Forelimb muscle (tissue), 1 donor: Measurements from ENCODE around the gene SCN10A. TPM values are rescaled to one million over a fixed set of nuclear protein-coding genes. Genes with fewer than 3 reads are reported as not detected.

ENCODE experiments used
- DNase-seq: peaks from one replicate; pipeline ENCODE4 v3.0.0-alpha.2; 2013; ENCODE audit warnings: low read depth
- polyA plus RNA-seq: library from polyadenylated mRNA; unstranded; fragments of 120-200 nt; gene quantifications from one replicate; pipeline ENCODE4 v1.2.1, GENCODE V29; 2013; ENCODE audit not compliant: insufficient read length

SCN10A gene
- polyA plus RNA-seq, 1 donor: not detected

DNA sequence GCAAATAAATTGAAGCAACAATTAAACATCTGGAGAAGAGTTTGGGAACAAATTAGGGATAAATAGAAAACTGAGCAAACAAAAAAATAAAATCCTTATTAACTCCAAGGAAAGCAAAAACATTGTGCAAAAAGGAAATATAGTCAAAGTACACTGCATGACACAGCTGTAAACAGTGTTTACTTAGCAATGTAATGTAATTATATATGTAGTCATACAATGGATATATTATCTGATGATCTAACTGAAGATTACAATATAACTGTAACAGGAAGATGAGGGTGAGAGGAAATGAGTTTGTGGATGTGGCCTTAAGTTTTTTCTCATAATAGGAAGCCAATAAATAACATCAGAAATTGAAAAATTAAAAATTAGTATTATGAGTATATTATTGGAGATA, 42.5 kb downstream of the SCN10A start:
- DNase-seq: no peak

DNA sequence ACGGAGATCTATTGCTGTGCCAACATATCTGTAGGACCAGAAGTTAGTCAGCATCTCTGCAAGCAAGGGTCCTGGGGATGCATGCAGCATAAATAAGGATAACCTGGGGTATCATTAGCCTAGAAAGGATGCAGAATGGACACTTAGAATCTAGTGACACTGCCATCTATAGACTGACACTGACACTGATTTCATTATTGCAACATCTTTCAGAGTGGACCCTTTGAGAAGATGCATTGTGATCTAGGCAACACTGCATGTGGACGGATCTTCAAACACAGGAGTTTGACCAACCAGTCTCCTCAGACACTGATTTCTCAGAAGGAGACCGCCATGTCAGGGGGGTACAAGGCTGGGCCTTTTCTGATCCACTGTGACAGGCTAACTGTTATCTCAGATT, 52.4 kb downstream of the SCN10A start:
- DNase-seq: no peak

DNA sequence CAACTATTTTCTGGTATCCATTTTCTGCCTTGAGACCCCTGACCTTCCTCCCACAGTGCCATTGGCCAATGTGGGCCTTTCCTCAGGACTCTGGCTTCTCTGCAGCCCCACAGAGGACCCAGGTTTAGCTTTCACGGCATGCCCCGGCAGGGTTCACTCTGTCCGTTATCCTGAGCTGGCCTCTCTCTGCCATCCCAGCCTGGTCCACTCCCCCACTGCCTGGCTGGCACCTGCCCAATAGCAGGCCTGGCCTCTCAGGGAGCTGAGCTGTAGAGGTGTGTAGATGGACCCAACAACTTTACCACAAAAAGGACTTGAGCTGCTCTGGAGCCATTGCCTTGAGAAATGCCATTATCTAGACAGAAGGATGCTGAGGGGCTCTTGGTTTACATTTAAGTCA, 57.5 kb downstream of the SCN10A start:
- DNase-seq: no peak

DNA sequence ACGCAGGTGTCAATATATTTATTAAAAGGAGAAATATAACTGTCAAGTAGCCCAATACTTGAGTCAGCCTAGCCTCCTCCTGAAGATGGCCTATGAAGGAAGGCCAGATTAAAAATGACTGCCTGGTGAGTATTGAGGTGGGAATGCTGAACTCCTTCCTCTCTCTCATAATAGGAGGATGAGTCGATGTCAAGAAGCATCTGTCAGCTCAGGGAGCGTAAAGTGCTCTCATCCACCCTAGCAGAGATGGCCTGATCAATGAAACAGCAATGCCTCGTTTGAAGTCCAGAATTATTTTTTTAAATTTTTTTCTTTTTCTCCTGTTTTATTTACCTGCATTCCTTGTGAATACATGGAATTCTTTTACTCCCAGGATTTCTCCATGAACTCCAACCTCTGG, 58.3 kb downstream of the SCN10A start:
- no peak for DNase-seq

DNA sequence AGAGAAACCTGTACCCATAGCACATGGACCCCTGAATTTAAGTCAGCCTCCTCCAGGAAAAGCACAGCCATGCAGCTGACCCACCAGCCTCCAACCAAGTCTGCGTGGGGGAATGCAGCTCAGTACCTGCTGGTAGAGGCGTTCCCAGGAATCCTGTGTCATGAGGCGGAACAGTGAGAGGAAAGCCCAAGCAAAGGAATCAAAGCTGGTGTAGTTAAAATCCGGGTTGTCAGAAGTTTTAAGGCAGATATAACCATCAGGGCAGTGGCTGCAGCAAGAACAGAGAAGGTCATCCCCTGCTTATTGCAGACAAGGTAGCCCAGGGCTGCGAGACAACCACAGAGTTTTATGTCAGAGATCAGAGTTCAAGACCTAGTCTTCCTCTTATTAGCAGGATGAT, 59.1 kb downstream of the SCN10A start:
- no peak for DNase-seq

DNA sequence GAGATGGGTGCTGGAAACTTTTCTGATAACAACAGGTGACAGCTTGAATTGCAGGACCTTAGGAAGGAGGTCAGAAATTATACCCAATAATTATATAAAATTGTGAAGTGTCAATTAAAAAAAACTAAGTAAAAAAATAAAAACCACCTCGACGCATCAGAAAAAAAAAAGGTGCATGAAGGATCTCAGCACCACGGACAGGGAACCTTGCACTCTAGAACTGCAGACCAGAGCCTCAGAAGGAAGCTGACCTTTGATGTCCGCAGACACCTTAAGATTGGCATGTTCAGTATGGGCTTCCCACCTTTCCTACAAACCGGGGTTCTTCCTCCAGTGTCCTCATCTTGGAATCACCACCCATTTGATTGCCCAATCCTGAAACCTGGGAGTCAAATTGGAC, 60.9 kb downstream of the SCN10A start:
- no peak for DNase-seq

DNA sequence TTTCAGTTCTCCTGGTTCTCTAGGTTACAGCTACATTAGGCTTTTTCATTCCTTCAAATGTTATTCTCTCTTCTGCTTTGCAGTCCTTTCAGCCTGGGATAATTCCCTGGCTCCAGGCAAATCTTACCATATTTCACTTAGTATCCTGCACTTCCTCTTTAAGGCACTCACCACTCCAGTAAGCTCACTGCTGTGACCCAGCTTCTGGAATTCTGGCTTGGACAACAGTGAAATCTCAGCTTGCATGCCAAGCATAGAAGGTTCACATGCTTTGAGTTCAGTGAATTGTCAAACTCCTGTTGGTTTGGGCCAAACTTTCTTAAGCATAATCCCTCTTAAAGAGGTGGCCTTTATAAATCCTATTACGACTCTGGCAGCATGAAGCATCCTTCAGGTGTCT, 69.4 kb downstream of the SCN10A start:
- no peak for DNase-seq

DNA sequence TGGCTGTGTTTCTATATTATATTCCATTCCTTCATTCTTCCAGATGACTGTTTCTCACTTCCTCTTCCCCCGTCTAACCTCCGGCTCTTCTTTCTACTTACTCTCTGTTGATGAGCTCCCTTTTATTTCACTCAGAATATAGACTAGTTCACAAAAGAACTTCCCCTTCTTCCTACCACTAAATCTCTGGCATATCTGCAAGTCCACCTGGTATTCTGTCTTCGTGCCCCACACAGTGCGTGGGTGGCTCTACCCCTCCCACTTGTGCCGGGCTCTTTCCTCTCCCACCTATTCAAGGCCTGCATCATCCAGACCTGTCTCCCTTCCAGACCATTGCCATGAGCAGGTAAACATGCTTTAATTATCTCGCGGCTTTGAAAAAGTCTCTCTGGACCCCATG, 73.0 kb downstream of the SCN10A start:
- DNase-seq: no peak

DNA sequence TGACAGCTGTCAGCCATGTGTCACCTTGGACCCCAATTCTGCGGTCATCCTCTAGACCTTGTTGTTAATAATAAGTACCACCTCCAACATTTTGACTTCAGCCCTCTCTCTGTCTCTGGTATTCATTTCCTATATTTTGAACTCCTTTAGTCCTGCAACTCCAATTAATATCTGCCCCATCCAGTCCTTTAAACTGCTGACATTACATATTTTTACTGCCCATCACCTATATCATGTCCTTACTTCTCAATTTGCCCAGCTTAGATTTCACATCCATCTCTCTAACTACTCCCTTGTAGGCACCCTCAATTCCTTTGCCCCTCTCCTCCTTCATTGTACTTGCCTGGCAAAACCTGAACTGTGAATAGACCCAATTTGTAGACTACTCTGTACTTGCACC, 73.5 kb downstream of the SCN10A start:
- no peak for DNase-seq

DNA sequence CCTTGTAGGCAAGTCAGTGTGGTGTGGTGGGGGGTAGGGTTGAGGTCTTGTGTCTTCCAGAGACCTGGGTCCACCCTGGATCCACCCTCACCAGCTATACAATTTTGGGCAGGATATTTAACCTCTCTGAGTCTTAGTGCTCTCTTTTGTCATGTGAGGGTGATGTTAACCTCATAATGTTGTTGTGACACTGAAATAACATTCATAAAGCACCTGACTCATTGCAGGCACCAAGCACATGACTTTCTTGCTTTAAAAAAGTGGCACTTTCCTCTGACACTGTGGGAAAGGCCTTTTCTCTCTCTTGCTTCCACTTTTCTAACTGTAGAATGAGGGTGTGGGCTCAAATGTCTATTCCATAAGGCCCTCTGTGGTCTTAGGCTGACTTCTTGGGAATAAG, 75.5 kb downstream of the SCN10A start:
- no peak for DNase-seq

DNA sequence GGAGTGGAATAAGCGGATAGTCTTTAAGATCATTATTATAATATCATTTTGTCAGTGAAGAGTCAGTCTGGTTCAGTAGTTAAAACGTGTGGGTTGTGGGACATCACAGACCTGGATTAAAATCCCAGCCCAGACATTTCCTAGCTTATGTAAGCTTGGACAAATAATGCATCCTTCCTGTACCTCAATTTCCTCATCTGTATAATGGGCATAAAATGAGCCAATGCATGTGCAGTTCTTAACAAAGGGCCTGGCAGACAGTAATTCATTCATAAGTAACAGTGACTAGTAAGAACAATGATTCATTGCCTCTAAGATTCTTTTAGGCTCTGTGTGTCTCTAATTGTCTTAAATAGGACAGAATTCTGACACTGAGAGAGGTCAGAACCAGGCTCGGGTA, 76.1 kb downstream of the SCN10A start:
- no peak for DNase-seq

DNA sequence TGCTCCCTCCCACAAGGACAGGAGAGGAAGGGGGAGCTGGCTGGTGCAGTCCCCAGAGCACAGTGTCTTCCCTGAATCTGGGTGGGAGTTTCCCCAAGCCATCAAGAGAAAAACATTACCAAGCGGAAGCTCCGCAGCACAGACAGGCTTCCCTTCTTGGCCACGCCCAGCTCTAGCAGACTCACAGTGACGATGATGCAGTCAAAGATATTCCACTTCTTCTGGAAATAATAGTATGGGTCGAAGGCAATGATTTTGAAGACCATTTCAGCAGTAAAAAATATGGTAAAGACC, 76.7 kb downstream of the SCN10A start:
- DNase-seq: no peak

DNA sequence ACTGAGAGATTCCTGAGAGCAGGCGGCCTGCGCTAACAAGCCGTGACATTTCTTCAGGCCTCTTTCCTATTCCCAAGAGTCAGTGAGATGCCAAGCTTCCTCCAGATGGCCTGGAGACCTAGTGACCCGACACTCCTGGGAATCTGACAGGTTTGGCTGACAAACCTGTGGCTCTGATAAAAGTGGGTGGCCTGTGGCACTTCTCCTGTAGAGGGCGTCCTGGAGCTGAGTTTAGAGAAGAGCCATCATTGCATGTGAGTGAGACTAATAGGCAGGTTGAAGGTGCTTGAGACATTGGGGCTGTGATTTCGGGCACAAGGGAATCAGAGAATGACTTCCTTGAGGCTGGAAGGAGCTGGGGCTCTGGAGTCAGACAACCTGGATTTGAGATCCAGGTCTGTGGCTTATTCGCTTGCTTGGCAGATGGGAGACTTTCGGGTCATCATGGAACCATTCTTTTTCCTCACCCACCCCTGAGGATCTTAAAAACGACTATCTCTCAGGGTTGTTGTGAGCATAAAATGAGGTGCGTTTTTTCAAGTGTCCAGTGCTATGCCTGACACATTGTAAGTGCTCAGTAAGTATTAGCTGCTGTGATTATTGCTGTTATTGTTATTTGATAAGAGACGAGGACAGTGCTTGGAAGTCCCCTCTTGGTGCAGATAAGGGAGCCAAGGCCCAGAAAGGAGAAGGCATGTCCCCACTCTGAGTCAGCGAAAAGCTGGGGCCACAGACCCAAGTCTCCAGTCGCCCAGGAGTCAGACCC, 77.2 kb downstream of the SCN10A start:
- DNase-seq: no peak

DNA sequence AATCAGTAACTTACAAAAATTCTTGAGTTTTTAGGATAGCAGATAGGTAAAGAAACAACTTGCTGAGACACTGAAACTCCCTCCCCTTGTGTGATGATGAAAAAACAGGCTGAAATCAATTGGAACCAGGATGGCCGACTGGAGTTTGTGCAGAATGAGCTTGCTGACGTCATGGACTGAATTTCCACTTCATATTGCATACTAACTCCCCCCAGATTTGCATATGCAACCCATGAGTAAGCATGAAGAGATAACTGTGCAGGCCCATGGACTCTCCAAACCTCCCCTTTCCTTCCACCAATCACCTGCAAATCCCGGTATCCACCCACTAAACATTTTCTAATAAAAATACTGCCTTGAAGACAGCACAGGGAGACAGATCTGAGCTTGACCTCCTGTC, 84.5 kb downstream of the SCN10A start:
- no peak for DNase-seq

DNA sequence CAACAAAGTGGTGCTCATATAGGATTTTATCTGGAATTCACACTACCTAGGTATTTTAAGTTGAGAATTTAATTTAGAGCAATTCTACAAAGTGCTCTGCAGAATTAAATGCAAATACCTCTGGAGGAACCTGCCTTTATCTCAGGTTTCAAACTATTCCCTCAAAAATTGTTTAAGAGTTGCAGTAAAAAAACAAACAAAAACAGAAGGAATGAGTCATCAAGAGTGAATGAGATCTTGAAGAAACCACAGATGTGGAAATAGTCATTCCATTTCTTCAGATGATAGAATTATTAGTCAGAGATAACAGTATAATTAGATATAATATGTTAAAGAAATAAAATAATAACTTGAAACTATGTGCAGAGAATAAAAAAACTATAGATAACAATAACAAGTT, 85.7 kb downstream of the SCN10A start:
- DNase-seq: no peak

DNA sequence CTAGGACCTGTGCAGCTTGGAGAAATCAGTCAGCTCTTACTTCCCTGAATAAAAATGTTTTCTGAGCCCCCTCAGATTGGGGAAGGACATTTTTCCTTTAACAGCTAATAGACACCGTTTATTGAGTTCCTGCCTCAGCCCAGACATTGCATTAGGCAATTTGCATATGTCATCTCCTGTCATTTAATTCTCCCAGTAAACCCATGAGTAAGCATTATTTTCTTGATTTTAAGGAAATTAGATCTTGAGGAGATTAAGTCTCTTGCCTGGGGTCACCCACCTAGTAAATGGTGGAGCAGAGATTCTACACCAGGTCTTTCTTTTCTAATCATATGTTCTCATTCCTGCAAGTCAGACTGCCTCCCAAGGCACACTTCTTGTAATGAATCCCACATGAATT, 88.0 kb downstream of the SCN10A start:
- DNase-seq: no peak

DNA sequence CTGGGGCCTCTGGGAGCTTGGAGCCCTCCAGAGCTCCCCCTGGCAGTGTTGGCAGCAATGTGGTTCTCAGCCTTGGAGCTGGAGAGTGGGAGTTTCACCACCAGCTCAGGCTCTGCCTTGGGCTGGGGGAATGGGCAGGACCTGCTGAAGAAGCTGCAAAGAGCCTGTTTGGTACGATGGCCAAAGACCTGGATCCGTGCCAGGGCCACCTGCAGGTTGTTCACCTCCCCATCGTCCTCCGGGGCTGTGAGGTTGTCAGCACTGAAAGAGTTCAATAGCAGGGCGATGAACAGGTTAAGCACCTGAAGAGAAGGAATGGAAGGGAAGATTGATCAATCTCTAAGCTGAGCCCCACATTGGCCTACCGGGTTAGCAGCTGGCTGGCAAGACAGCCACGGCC, 89.3 kb downstream of the SCN10A start:
- no peak for DNase-seq

DNA sequence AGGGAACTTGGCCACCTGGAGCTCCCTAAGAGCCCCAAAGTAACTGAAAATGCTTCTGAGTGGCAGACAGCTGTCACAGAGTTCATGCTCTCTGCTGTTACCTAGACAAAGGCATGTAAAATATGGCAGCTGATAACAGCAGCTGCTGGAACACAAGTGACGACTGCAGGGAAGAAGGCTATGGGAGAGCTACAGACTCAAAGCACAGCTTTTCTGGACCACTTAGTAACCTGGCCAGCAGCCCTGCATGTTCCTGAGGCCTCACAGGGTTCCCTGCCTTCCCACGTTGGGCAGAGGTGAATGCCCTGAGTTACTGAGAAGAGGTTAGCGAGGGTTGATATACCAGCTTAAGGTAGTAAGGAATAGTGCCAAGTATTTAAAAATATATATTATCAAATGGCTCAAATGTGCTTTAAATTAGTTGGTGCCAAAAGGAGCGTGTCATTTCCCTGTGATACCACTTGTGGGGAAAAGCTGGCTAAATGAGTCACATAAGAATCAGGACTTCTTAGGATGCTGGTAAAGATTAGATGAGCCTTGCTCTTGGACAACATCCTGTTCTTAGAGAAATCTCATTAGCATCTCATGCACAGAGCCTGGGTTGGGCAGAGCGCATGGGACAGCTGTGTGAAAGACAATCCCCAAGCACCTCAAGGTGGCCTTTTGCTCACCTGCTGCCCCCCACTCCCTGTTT, 90.1 kb downstream of the SCN10A start:
- no peak for DNase-seq

DNA sequence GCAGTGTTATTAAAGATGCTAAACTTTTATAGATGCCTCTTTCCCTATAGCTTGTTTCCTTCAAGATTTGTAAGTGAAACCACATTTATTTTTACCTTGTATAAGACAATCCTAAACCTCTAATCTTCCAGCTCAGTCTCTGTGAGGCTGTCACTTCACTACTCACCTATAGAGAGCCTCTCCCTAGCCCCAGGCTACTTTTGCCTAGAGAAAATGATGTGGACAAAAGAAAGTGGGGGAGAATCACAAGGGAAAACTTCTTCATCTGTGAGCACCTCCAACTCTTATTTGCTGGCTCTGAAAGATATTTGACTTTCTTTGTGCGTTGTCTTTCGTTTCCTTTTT, 91.7 kb downstream of the SCN10A start:
- no peak for DNase-seq

DNA sequence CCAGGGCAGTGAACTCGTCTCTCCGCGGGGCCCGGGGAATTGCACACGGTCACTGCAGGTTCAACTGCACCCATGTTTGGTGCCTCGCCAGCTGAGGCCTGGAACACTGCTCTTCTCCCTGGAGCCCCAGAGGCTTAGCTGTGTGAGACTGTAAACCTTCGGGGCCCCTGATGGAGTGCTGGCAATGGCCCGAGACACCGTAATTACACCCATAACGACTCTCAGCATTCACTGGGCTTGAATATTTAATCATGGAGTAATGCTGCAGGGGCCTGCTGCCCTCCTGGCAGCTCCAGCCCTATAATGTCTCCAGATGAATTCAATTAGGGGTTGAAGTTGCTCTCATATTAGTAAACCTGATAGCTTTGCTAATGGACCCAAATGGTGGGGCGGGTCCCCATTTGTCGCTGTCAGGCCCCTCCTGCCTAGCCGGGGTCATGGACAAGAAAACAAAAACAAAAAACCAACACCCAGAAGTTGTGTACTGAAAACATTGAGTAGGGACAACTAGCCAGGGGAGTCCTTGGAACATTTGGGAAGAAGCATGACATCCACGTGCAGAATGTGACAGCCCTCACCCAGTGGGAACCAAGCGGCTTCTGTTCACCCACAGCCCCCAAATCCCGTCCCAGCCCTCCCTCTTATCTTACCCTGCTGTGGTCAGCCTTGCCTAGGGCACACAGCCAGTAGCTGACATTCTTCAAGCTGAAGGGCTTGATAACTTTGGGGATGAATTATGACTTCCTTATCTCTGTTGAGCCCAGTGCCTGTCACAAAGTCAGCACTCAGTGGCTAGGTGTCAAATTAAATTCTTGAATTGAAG, 92.2 kb downstream of the SCN10A start:
- no peak for DNase-seq

DNA sequence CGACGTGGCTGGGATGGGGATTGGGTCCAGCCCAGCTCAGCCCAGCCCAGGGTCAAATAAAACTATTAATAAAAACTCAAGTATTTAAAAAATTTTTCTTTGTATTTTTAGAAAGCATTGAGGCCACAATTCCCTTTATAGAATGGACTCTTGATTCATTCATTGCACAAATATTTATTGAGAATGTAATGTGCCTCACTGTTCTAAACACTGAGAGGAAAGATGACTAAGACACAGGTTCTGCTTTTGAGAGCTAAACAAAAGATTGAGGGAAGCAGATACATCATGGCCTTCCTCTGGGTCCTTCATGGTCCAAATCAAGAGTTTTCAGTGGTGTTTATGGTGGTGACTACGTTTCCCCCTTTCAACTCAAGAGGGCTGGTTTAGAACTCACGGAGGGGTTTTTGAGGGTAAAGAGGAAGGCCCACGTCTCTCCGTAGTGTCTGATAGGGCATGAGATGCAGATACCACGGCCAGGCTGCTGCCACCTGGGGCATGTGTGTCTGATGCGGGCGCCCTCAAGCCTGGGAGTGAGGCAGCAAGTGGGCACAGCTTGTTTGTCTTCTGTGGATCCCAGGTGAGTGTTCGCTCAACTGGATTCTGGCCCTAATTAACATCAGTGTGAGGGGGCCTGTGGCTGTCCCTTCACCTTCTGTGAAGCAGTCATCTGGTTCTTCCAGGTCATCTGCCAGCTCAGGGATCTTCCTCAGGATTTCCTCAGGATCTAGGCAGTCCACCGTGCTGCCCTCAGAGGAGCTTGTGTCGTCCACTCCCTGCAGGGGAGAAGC, 93.0 kb downstream of the SCN10A start:
- DNase-seq: no peak

DNA sequence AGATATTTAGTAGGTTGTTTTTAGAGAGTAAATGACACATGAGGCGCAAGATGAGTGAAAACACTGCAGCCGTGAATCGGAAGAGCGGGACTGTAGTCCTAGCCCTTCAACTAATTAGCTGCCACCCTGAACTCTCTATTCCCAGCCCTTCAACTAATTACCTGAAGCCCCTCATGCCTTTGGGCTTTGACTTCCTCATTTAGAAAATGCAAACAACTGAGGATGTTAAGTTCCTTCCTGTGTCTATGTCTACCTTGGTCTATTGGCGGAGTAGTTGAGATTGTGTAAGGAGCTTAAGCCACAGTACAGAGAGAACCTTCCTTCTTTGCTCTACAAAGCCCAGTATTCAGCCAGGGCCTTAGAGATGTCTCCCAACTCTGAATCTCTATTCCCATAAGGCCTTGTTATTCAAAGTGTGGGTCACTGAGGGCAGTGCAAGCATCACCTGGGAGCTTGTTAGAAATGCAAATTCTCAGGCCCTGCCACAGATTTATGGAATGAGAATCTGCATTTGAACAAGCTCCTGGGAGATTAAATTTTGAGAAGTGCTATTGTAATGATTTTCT, 94.7 kb downstream of the SCN10A start:
- no peak for DNase-seq
